Measurements from ENCODE around the gene NPTXR.

- TF ChIP-seq CTCF (conservative IDR thresholded peaks at IDR 0.05 in 1 of 2, IDR thresholded peaks at IDR 0.05 in 1 of 2; ENCODE audit: low read depth in 1 of 2, low read length in 2 of 2) (no peak), EZH2 (IDR thresholded peaks at IDR 0.05; ENCODE audit: low read length, missing control alignments) (no peak)
Measured at GRCh38 chr22:38833061-38833460, 10.8 kb downstream of the NPTXR start.
